Liver (tissue), 9 donors: ENCODE measurements around the gene CDS1. TPM values are rescaled to one million over a fixed set of nuclear protein-coding genes. Genes with fewer than 3 reads are reported as not detected.

ENCODE experiments used
- DNase-seq: peaks from one replicate; pipeline ENCODE4 v3.0.0-alpha.2; 2017; ENCODE audit warnings: low spot score
- H3K27ac ChIP-seq, 2 donors: one replicate each; pipeline ENCODE4 v1.7.0; 2013; ENCODE audit warnings: inconsistent platforms in 2 of 2, low read length in 2 of 2, control low read depth in 1 of 2, low read depth in 1 of 2, mild to moderate bottlenecking in 1 of 2
- H3K27me3 ChIP-seq, 4 donors: one replicate each; pipeline versions ENCODE4 v1.6.1 to v1.7.0; 2013; ENCODE audit warnings: low read length in 3 of 4, inconsistent platforms in 1 of 4, mild to moderate bottlenecking in 1 of 4, moderate library complexity in 1 of 4; ENCODE audit not compliant: control insufficient read depth in 4 of 4, insufficient read depth in 4 of 4
- H3K36me3 ChIP-seq, 4 donors: one replicate each; pipeline versions ENCODE4 v1.6.1 to v1.7.0; 2013; ENCODE audit warnings: low read length in 3 of 4, mild to moderate bottlenecking in 3 of 4, low read depth in 1 of 4, moderate library complexity in 1 of 4; ENCODE audit not compliant: control insufficient read depth in 4 of 4, insufficient read depth in 3 of 4
- H3K4me1 ChIP-seq, 4 donors: one replicate each; pipeline versions ENCODE4 v1.6.1 to v1.7.0; 2013; ENCODE audit warnings: low read length in 3 of 4, mild to moderate bottlenecking in 3 of 4, moderate library complexity in 1 of 4; ENCODE audit not compliant: control insufficient read depth in 4 of 4, insufficient read depth in 4 of 4
- H3K4me3 ChIP-seq, 3 donors: one replicate each; pipeline versions ENCODE4 v1.6.1 to v1.7.0; 2013; ENCODE audit warnings: low read length in 3 of 3, control low read depth in 1 of 3, low read depth in 1 of 3, mild to moderate bottlenecking in 1 of 3
- H3K9ac ChIP-seq, 2 donors: one replicate each; pipeline ENCODE4 v1.7.0; 2013; ENCODE audit warnings: low read length in 2 of 2, mild to moderate bottlenecking in 2 of 2, moderate library complexity in 2 of 2, control low read depth in 1 of 2, low read depth in 1 of 2
- H3K9me3 ChIP-seq, 4 donors: one replicate each; pipeline versions ENCODE4 v1.6.1 to v1.7.0; 2013; ENCODE audit warnings: low read length in 3 of 4; ENCODE audit not compliant: control insufficient read depth in 4 of 4
- CTCF ChIP-seq: fragments of 150-350 bp; IDR thresholded peaks from 2 replicates; pipeline ENCODE4 v1.5.1; 2017; ENCODE audit warnings: improper control_type of control experiment, low read depth, low read length; ENCODE audit not compliant: missing input control
- EGR1 ChIP-seq, 2 donors: IDR thresholded peaks; 2 replicates each; pipeline ENCODE4 v1.6.1; 2016 to 2018; ENCODE audit warnings: antibody characterized with exemption in 2 of 2, low read depth in 2 of 2
- FOXA1 ChIP-seq: IDR thresholded peaks from 2 replicates; pipeline ENCODE4 v1.6.1; 2016; ENCODE audit warnings: antibody characterized with exemption
- FOXA2 ChIP-seq: IDR thresholded peaks from 2 replicates; pipeline ENCODE4 v1.6.1; 2016; ENCODE audit warnings: antibody characterized with exemption
- GABPA ChIP-seq, 2 donors: IDR thresholded peaks in 1 of 2; conservative IDR thresholded peaks in 1 of 2; 2 replicates each; pipeline ENCODE4 v1.6.1; 2016; ENCODE audit warnings: antibody characterized with exemption in 2 of 2, mild to moderate bottlenecking in 1 of 2, moderate library complexity in 1 of 2
- HNF4A ChIP-seq, 2 donors: conservative IDR thresholded peaks; 2 replicates each; pipeline ENCODE4 v1.6.1; 2016; ENCODE audit warnings: antibody characterized with exemption in 2 of 2, mild to moderate bottlenecking in 2 of 2
- HNF4G ChIP-seq: IDR thresholded peaks from 2 replicates; pipeline ENCODE4 v1.6.1; 2016; ENCODE audit warnings: antibody characterized with exemption
- JUND ChIP-seq, 2 donors: IDR thresholded peaks; 2 replicates each; pipeline ENCODE4 v1.6.1; 2016; ENCODE audit warnings: antibody characterized with exemption in 2 of 2
- MAX ChIP-seq: IDR thresholded peaks from 2 replicates; pipeline ENCODE4 v1.6.1; 2016; ENCODE audit warnings: antibody characterized with exemption
- NR2F2 ChIP-seq: IDR thresholded peaks from 2 replicates; pipeline ENCODE4 v1.6.1; 2016; ENCODE audit warnings: antibody characterized with exemption
- RAD21 ChIP-seq, 2 donors: IDR thresholded peaks; 2 replicates each; pipeline ENCODE4 v1.6.1; 2016; ENCODE audit warnings: antibody characterized with exemption in 2 of 2, mild to moderate bottlenecking in 2 of 2
- REST ChIP-seq: IDR thresholded peaks from 2 replicates; pipeline ENCODE4 v1.6.1; 2016; ENCODE audit warnings: antibody characterized with exemption, mild to moderate bottlenecking
- RXRA ChIP-seq, 2 donors: IDR thresholded peaks; 2 replicates each; pipeline ENCODE4 v1.6.1; 2017 to 2018; ENCODE audit warnings: antibody characterized with exemption in 2 of 2, mild to moderate bottlenecking in 1 of 2
- SP1 ChIP-seq: IDR thresholded peaks from 2 replicates; pipeline ENCODE4 v1.6.1; 2018; ENCODE audit warnings: antibody characterized with exemption, mild to moderate bottlenecking
- TAF1 ChIP-seq: conservative IDR thresholded peaks from 2 replicates; pipeline ENCODE4 v1.6.1; 2016; ENCODE audit warnings: antibody characterized with exemption, mild to moderate bottlenecking
- YY1 ChIP-seq: IDR thresholded peaks from 2 replicates; pipeline ENCODE4 v1.6.1; 2016; ENCODE audit warnings: antibody characterized with exemption, mild to moderate bottlenecking
- ZBTB33 ChIP-seq: IDR thresholded peaks from 2 replicates; pipeline ENCODE4 v1.6.1; 2016; ENCODE audit warnings: antibody characterized with exemption
- WGBS: extraction: QIAGEN DNeasy Blood & Tissue Kit; methylation state at CpG from one replicate; pipeline ENCODE4 v1.1.7; 2013; 5-methylcytosine and 5-hydroxymethylcytosine counted together
- polyA plus RNA-seq, 2 donors: library from polyadenylated mRNA; stranded (reverse) in 1 of 2; unstranded in 1 of 2; fragments of 200-250 nt in 1 of 2; fragments of >200 nt in 1 of 2; fragmentation: Nextera tagmentation in 1 of 2; extraction: Ambion mirVana in 1 of 2; gene quantifications; one replicate each; pipeline versions ENCODE4 v1.2.1 to v1.2.3, GENCODE V29; 2013 to 2015
- total RNA-seq, 2 donors: library from RNA; depleted of rRNA; stranded (reverse); fragments of >200 nt; gene quantifications; one replicate each; pipeline ENCODE4 v1.2.3, GENCODE V29; 2014
- donor health status: healthy.
- donor health status: healthy.
- donor health status: healthy.
- donor health status: healthy.
- donor health status: healthy.

CDS1 gene
- total and polyA plus RNA-seq, 4 donors, result 0.56 to 3.6 (median 0.78) TPM

- Histone ChIP-seq H3K4me3 (no peak overlapping the region), H3K36me3 (peaks cover 4 to 33% (median 26%) of the 10 kb centered on the region in 4 donors), H3K9ac (no peak overlapping the region), H3K9me3 (no peaks in the 10 kb centered on the region), H3K27ac (no peak overlapping the region), H3K4me1 (no peaks in the 10 kb centered on the region), H3K27me3 (no peaks in the 10 kb centered on the region)
- WGBS, result 84% methylated on average over 4 of the region's 4 CpGs
- no peak for DNase-seq
- TF ChIP-seq FOXA1 (no peak), JUND (IDR thresholded peaks at IDR 0.05) (no peak), HNF4A (conservative IDR thresholded peaks at IDR 0.05) (no peak), SP1 (no peak), HNF4G (no peak), RAD21 (IDR thresholded peaks at IDR 0.05) (no peak), REST (no peak), MAX (no peak), GABPA (IDR thresholded peaks at IDR 0.05 in 1 of 2, conservative IDR thresholded peaks at IDR 0.05 in 1 of 2) (no peak), FOXA2 (no peak), RXRA (IDR thresholded peaks at IDR 0.05) (no peak), TAF1 (no peak), NR2F2 (no peak), CTCF (no peak), EGR1 (IDR thresholded peaks at IDR 0.05; ENCODE audit: low read depth in 2 of 2) (no peak), ZBTB33 (no peak), YY1 (no peak)
These were observed 114.8 kb downstream of the CDS1 start for GRCh38 chr4:84697615-84698201.
